ENCODE results near the gene KRTAP16-1.

KRTAP16-1 gene

DNA sequence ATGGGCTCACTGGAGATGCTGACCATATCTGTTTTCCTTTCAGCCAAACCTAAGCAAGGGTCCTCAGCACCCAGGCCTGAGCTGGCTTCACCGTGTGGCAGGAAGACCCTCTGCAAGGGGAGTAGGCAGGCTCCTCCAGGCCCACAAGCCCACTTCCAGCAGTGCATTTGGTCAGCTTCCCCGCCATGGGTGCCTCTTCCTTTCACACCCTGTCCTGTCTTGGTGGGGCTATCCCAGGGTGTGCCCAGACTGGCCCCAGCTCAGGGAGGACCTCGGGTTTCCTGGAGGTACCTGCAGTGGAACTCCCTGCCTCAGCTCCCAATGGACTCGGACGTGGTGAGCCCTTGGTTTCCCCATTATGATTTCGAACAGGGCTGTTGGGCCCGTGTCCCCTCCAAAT lies 19.1 kb upstream of the KRTAP16-1 start:
- H3K14ac ChIP-seq (ENCODE audit: low read length in 2 of 2), result no peak overlapping the region
- peaks cover 0 to 10% of the 10 kb centered on the region in 2 experiments for H3K27me3 ChIP-seq (ENCODE audit: control insufficient read depth in 1 of 2, insufficient read depth in 1 of 2, low read length in 2 of 2)
- no peak overlapping the region for H3K4me2 ChIP-seq (ENCODE audit: low read length, poor library complexity, severe bottlenecking)
- H2BK12ac ChIP-seq (ENCODE audit: low read length in 2 of 2), result no peak overlapping the region
- peak overlapping the region; percentile 23 for H2AK5ac ChIP-seq (ENCODE audit: low read length, severe bottlenecking)
- no peak overlapping the region for H3K18ac ChIP-seq (ENCODE audit: low read depth in 1 of 2, low read length in 2 of 2)
- no peaks in the 10 kb centered on the region for H3K36me3 ChIP-seq (ENCODE audit: control insufficient read depth in 1 of 2, insufficient read depth in 2 of 2, low read depth in 1 of 2, low read length in 2 of 2)
- no peaks in the 10 kb centered on the region for H3K79me1 ChIP-seq (replicated peaks; ENCODE audit: low read length, poor library complexity, severe bottlenecking)
- no peak overlapping the region for H3K23ac ChIP-seq (ENCODE audit: low read length in 2 of 2)
- WGBS, result 96% methylated on average over 7 of the region's 7 CpGs
- no peak overlapping the region for H2BK120ac ChIP-seq (ENCODE audit: low read depth, low read length)
- no peak for DNase-seq
- no peak overlapping the region for H3K4ac ChIP-seq (ENCODE audit: low read depth in 1 of 2, low read length in 2 of 2)
- no peak overlapping the region for H2AFZ ChIP-seq (ENCODE audit: low read depth, low read length)
- H3K27ac ChIP-seq (ENCODE audit: low read length, poor library complexity, severe bottlenecking), result no peak overlapping the region
- no peak overlapping the region for H3K9ac ChIP-seq (ENCODE audit: low read length)
- no peak overlapping the region for H2BK15ac ChIP-seq (ENCODE audit: low read depth, poor library complexity, severe bottlenecking)
- no peak overlapping the region for H4K91ac ChIP-seq (ENCODE audit: low read length)
- H3K4me3 ChIP-seq (ENCODE audit: insufficient read depth in 1 of 2, low read depth in 1 of 2, low read length in 2 of 2), result no peak overlapping the region
- peaks cover 12% of the 10 kb centered on the region for H3K4me1 ChIP-seq (ENCODE audit: control insufficient read depth, insufficient read depth, low read depth, low read length)
- no peaks in the 10 kb centered on the region for H3K9me3 ChIP-seq (ENCODE audit: control insufficient read depth, low read length)
- no peak overlapping the region for H4K8ac ChIP-seq (ENCODE audit: low read length)
- H2BK5ac ChIP-seq (ENCODE audit: low read depth, low read length, poor library complexity, severe bottlenecking), result no peak overlapping the region

DNA sequence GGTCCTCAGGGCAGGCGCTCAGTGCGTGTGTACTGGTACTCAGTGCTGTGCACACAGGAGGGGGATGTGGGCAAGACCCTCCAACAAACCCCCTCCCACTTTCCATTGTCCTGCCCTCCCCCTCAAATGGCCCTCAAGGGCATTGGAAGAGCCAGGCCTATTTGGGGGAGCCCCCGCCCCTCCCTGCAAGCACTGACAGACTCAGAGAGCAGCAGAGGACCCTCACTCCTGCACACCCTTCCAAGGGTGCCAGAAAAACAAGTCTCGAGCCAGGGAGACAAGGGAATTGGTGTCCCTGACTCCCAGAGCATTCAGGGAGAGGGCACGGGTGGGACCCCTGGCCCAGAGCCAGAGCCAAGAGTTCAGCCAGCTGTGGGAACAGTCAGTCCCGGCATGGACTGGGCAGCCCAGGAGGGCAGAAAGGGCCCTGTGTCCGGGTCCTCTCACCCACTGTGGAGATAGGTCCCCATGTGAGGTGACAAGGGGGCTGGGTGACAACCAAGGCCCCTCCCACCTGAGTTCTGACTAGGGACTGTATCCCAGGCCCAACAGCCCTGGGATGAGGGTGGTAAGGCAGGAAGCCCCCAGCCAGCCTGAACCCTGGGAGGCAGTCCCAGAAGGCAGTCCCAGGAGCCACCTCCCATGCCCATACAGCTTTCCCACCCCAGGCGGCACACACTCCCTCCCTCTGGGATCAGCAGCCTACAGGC lies 18.5 kb upstream of the KRTAP16-1 start:
- H4K8ac ChIP-seq (ENCODE audit: low read length), result no peak overlapping the region
- no peak overlapping the region for H3K27ac ChIP-seq (ENCODE audit: low read length, poor library complexity, severe bottlenecking)
- 91% methylated on average over 8 of the region's 8 CpGs for WGBS
- H2BK5ac ChIP-seq (ENCODE audit: low read depth, low read length, poor library complexity, severe bottlenecking), result no peak overlapping the region
- no peak overlapping the region for H4K91ac ChIP-seq (ENCODE audit: low read length)
- H2BK12ac ChIP-seq (ENCODE audit: low read length in 2 of 2), result no peak overlapping the region
- no peak overlapping the region for H3K4ac ChIP-seq (ENCODE audit: low read depth in 1 of 2, low read length in 2 of 2)
- no peak overlapping the region for H2BK120ac ChIP-seq (ENCODE audit: low read depth, low read length)
- H3K18ac ChIP-seq (ENCODE audit: low read depth in 1 of 2, low read length in 2 of 2), result no peak overlapping the region
- no peak overlapping the region for H3K9ac ChIP-seq (ENCODE audit: low read length)
- peaks cover 0 to 7% of the 10 kb centered on the region in 2 experiments for H3K27me3 ChIP-seq (ENCODE audit: control insufficient read depth in 1 of 2, insufficient read depth in 1 of 2, low read length in 2 of 2)
- DNase-seq, result no peak
- no peaks in the 10 kb centered on the region for H3K9me3 ChIP-seq (ENCODE audit: control insufficient read depth, low read length)
- no peak overlapping the region for H3K4me2 ChIP-seq (ENCODE audit: low read length, poor library complexity, severe bottlenecking)
- peaks cover 16% of the 10 kb centered on the region for H3K4me1 ChIP-seq (ENCODE audit: control insufficient read depth, insufficient read depth, low read depth, low read length)
- no peaks in the 10 kb centered on the region for H3K79me1 ChIP-seq (replicated peaks; ENCODE audit: low read length, poor library complexity, severe bottlenecking)
- no peak overlapping the region for H2BK15ac ChIP-seq (ENCODE audit: low read depth, poor library complexity, severe bottlenecking)
- peak overlapping the region; percentile 33 for H2AK5ac ChIP-seq (ENCODE audit: low read length, severe bottlenecking)
- peak overlapping the region in 1 of 2 experiments; percentile 18 for H3K14ac ChIP-seq (ENCODE audit: low read length in 2 of 2)
- no peaks in the 10 kb centered on the region for H3K36me3 ChIP-seq (ENCODE audit: control insufficient read depth in 1 of 2, insufficient read depth in 2 of 2, low read depth in 1 of 2, low read length in 2 of 2)
- no peak overlapping the region for H3K23ac ChIP-seq (ENCODE audit: low read length in 2 of 2)
- no peak overlapping the region for H2AFZ ChIP-seq (ENCODE audit: low read depth, low read length)
- no peak overlapping the region for H3K4me3 ChIP-seq (ENCODE audit: insufficient read depth in 1 of 2, low read depth in 1 of 2, low read length in 2 of 2)

DNA sequence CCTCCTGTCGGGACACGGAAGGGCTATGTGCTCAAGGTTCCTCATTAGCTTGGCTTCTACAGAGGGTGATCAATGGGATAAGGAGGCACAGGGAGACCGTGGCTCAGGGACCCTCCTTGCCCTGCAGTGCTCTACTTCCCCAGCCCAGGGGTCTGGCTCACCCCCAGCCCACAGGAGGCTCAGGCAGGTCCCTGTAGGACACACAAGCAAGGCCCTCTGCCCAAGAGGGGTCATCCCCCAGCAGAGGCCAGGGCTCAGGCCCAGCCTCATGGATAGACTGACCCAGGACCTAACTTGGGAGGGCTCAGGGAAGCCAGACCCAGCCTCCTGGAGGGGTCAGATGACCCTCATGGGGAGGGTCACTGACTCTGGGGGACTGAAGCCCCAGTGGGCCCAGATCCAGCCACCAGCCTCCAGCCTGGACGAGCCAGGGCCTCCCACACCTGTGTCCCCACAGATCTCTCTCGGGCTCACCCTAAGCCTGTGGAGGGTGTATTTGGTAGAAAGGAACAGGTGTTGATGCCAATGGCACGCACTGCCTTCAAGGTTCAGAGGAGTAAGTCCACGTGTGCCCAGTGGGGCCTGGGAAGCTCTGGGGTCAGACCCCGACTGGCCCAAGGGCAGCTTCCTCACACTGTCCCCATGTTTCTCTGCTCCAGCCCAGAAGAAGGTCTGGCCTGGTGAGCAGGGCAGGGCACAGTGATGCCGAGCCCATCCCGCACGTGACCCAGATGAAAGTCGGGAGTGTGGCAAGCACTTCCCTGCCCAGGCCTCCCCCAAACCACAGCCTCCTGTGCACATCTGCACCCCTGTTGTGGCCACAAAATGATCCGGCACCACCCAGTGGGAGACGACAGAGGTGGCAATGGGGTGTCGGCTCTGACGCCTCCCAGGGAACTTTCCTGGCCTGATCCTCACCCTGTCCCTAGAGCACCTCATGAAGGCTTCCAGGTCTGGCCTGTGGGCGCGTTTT lies 17.4 kb upstream of the KRTAP16-1 start:
- no peak overlapping the region for H2BK5ac ChIP-seq (ENCODE audit: low read depth, low read length, poor library complexity, severe bottlenecking)
- no peak overlapping the region for H4K8ac ChIP-seq (ENCODE audit: low read length)
- H3K23ac ChIP-seq (ENCODE audit: low read length in 2 of 2), result no peak overlapping the region
- WGBS, result 91% methylated on average over 18 of the region's 18 CpGs
- no peak overlapping the region for H3K18ac ChIP-seq (ENCODE audit: low read depth in 1 of 2, low read length in 2 of 2)
- peak overlapping the region; percentile 33 for H2AK5ac ChIP-seq (ENCODE audit: low read length, severe bottlenecking)
- no peak overlapping the region for H3K14ac ChIP-seq (ENCODE audit: low read length in 2 of 2)
- H3K36me3 ChIP-seq (ENCODE audit: control insufficient read depth in 1 of 2, insufficient read depth in 2 of 2, low read depth in 1 of 2, low read length in 2 of 2), result no peaks in the 10 kb centered on the region
- H2BK15ac ChIP-seq (ENCODE audit: low read depth, poor library complexity, severe bottlenecking), result no peak overlapping the region
- H3K9ac ChIP-seq (ENCODE audit: low read length), result no peak overlapping the region
- no peaks in the 10 kb centered on the region for H3K79me1 ChIP-seq (replicated peaks; ENCODE audit: low read length, poor library complexity, severe bottlenecking)
- H3K27me3 ChIP-seq (ENCODE audit: control insufficient read depth in 1 of 2, insufficient read depth in 1 of 2, low read length in 2 of 2), result no peaks in the 10 kb centered on the region
- H4K91ac ChIP-seq (ENCODE audit: low read length), result no peak overlapping the region
- no peak overlapping the region for H3K27ac ChIP-seq (ENCODE audit: low read length, poor library complexity, severe bottlenecking)
- no peak overlapping the region for H2BK120ac ChIP-seq (ENCODE audit: low read depth, low read length)
- no peaks in the 10 kb centered on the region for H3K9me3 ChIP-seq (ENCODE audit: control insufficient read depth, low read length)
- DNase-seq, result no peak
- no peak overlapping the region for H3K4ac ChIP-seq (ENCODE audit: low read depth in 1 of 2, low read length in 2 of 2)
- H2BK12ac ChIP-seq (ENCODE audit: low read length in 2 of 2), result no peak overlapping the region
- no peak overlapping the region for H3K4me2 ChIP-seq (ENCODE audit: low read length, poor library complexity, severe bottlenecking)
- H3K4me3 ChIP-seq (ENCODE audit: insufficient read depth in 1 of 2, low read depth in 1 of 2, low read length in 2 of 2), result no peak overlapping the region
- H2AFZ ChIP-seq (ENCODE audit: low read depth, low read length), result no peak overlapping the region
- H3K4me1 ChIP-seq (ENCODE audit: control insufficient read depth, insufficient read depth, low read depth, low read length), result peaks cover 16% of the 10 kb centered on the region

DNA sequence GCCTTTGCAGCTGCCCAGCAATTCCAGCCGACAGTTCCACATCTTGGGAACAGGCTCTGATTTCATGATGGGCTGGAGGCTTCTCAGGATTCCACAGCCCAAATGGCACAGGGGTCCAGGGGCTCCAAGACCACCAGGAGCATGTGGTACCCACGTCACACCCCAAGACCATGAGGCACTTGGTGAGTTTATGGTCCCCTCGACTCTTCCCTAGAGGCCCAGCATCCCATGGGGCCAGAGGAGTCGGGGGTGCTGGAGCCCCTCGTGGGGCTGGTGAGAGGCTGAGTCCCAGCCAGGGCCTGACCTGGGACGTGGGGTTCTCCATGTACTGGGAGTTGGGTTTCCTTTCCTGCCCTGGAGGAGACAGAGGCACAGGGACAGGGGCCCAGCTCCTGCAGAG lies 16.5 kb upstream of the KRTAP16-1 start:
- H3K27ac ChIP-seq (ENCODE audit: low read length, poor library complexity, severe bottlenecking), result no peak overlapping the region
- H4K91ac ChIP-seq (ENCODE audit: low read length), result no peak overlapping the region
- no peak overlapping the region for H2BK12ac ChIP-seq (ENCODE audit: low read length in 2 of 2)
- H3K79me1 ChIP-seq (replicated peaks; ENCODE audit: low read length, poor library complexity, severe bottlenecking), result no peaks in the 10 kb centered on the region
- H2AK5ac ChIP-seq (ENCODE audit: low read length, severe bottlenecking), result no peak overlapping the region
- no peak overlapping the region for H2BK15ac ChIP-seq (ENCODE audit: low read depth, poor library complexity, severe bottlenecking)
- no peaks in the 10 kb centered on the region for H3K9me3 ChIP-seq (ENCODE audit: control insufficient read depth, low read length)
- H3K18ac ChIP-seq (ENCODE audit: low read depth in 1 of 2, low read length in 2 of 2), result no peak overlapping the region
- H3K4ac ChIP-seq (ENCODE audit: low read depth in 1 of 2, low read length in 2 of 2), result no peak overlapping the region
- H2BK120ac ChIP-seq (ENCODE audit: low read depth, low read length), result no peak overlapping the region
- no peaks in the 10 kb centered on the region for H3K27me3 ChIP-seq (ENCODE audit: control insufficient read depth in 1 of 2, insufficient read depth in 1 of 2, low read length in 2 of 2)
- no peak overlapping the region for H3K4me2 ChIP-seq (ENCODE audit: low read length, poor library complexity, severe bottlenecking)
- peaks cover 16% of the 10 kb centered on the region for H3K4me1 ChIP-seq (ENCODE audit: control insufficient read depth, insufficient read depth, low read depth, low read length)
- no peak overlapping the region for H3K4me3 ChIP-seq (ENCODE audit: insufficient read depth in 1 of 2, low read depth in 1 of 2, low read length in 2 of 2)
- no peak overlapping the region for H3K14ac ChIP-seq (ENCODE audit: low read length in 2 of 2)
- no peak overlapping the region for H3K23ac ChIP-seq (ENCODE audit: low read length in 2 of 2)
- H3K9ac ChIP-seq (ENCODE audit: low read length), result no peak overlapping the region
- no peak overlapping the region for H2AFZ ChIP-seq (ENCODE audit: low read depth, low read length)
- no peaks in the 10 kb centered on the region for H3K36me3 ChIP-seq (ENCODE audit: control insufficient read depth in 1 of 2, insufficient read depth in 2 of 2, low read depth in 1 of 2, low read length in 2 of 2)
- H2BK5ac ChIP-seq (ENCODE audit: low read depth, low read length, poor library complexity, severe bottlenecking), result no peak overlapping the region
- no peak for DNase-seq
- 88% methylated on average over 6 of the region's 6 CpGs for WGBS
- no peak overlapping the region for H4K8ac ChIP-seq (ENCODE audit: low read length)

Measured in mesenchymal stem cell (in vitro differentiated cells and primary cell).